Retinal pigment epithelial cell (primary cell): Measurements from ENCODE around the gene JMJD4.

Experiments used
- DNase-seq: peaks from one replicate; pipeline ENCODE4 v3.0.0-alpha.2; 2010; ENCODE audit warnings: low read depth
- H3K4me3 ChIP-seq: 2 replicates; pipeline ENCODE4 v1.5.1; 2011; ENCODE audit warnings: mild to moderate bottlenecking, low read length, control low read depth, moderate library complexity
- CTCF ChIP-seq: conservative IDR thresholded peaks from 2 replicates; pipeline ENCODE4 v1.5.1; 2011; ENCODE audit warnings: low read depth, low read length, control low read depth, inconsistent platforms

Gene JMJD4

GRCh38 chr1:227742738-227743715 lies 7.9 kb upstream of the JMJD4 start:
- TF ChIP-seq CTCF: no peak
- H3K4me3 ChIP-seq: no peak overlapping the region

GRCh38 chr1:227741166-227741870 lies 6.2 kb upstream of the JMJD4 start:
- no peak for TF ChIP-seq CTCF
- no peak for DNase-seq
- no peak overlapping the region for H3K4me3 ChIP-seq

More at GRCh38 chr1:227742738-227743715, 7.9 kb upstream of the JMJD4 start:
- DNase-seq: no peak

GRCh38 chr1:227740401-227740960 lies 5.4 kb upstream of the JMJD4 start:
- H3K4me3 ChIP-seq: no peak overlapping the region
- no peak for TF ChIP-seq CTCF
- no peak for DNase-seq

- DNase-seq: no peak
- no peak overlapping the region for H3K4me3 ChIP-seq
- no peak for TF ChIP-seq CTCF
Measured at GRCh38 chr1:227739636-227740035, 4.5 kb upstream of the JMJD4 start.

- DNase-seq: no peak
- H3K4me3 ChIP-seq: no peak overlapping the region
- TF ChIP-seq CTCF: no peak
Measured at GRCh38 chr1:227738820-227739219, 3.7 kb upstream of the JMJD4 start.

- H3K4me3 ChIP-seq: no peak overlapping the region
- DNase-seq: no peak
- no peak for TF ChIP-seq CTCF
Measured at GRCh38 chr1:227736814-227737432, 1.8 kb upstream of the JMJD4 start.
